Measurements from ENCODE around the gene ENKUR.
A peak's percentile ranks its signal among the peaks of the same experiment; 100 is the strongest.

ENKUR gene, protein sequence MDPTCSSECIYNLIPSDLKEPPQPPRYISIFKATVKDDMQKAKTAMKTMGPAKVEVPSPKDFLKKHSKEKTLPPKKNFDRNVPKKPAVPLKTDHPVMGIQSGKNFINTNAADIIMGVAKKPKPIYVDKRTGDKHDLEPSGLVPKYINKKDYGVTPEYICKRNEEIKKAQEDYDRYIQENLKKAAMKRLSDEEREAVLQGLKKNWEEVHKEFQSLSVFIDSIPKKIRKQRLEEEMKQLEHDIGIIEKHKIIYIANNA

DNA sequence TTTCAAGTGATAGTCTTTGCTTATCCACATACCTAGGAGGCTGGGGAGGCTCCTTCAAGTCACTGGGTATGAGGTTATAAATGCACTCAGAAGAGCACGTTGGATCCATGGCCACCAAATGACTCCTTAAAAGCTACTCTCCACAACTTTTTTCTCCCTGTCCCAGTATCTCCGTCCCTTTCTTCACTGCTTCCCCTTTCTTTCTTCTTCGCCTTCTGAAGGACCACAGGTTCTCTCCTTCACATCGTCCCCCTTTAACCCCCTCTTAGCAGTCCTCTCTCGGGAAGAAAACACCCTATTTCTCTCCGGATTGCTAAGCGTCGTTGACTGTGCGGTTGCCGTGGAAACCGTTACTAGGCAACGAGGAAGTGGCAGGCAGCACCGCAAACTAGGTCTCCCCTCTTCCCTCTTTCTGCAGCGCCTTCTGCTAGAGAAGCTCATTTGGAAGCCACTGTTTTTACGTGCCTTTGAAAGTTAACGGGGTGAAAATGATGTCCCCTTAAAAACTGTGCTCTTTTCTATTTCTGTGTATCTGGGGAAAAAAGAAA lies at the start of gene ENKUR:
TSS of gene ENKUR (minus strand) at position 331 of the 548 bp plus-strand sequence. CDS start at position 109, 222 bp downstream.
- TF ChIP-seq, protein P1, sequence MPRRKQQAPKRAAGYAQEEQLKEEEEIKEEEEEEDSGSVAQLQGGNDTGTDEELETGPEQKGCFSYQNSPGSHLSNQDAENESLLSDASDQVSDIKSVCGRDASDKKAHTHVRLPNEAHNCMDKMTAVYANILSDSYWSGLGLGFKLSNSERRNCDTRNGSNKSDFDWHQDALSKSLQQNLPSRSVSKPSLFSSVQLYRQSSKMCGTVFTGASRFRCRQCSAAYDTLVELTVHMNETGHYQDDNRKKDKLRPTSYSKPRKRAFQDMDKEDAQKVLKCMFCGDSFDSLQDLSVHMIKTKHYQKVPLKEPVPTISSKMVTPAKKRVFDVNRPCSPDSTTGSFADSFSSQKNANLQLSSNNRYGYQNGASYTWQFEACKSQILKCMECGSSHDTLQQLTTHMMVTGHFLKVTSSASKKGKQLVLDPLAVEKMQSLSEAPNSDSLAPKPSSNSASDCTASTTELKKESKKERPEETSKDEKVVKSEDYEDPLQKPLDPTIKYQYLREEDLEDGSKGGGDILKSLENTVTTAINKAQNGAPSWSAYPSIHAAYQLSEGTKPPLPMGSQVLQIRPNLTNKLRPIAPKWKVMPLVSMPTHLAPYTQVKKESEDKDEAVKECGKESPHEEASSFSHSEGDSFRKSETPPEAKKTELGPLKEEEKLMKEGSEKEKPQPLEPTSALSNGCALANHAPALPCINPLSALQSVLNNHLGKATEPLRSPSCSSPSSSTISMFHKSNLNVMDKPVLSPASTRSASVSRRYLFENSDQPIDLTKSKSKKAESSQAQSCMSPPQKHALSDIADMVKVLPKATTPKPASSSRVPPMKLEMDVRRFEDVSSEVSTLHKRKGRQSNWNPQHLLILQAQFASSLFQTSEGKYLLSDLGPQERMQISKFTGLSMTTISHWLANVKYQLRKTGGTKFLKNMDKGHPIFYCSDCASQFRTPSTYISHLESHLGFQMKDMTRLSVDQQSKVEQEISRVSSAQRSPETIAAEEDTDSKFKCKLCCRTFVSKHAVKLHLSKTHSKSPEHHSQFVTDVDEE (CRISPR knock-in tag; IDR thresholded peaks at IDR 0.05), result no peak
- TF ChIP-seq GLIS3 (CRISPR knock-in tag; IDR thresholded peaks at IDR 0.05) (no peak), TCF4 (CRISPR knock-in tag; IDR thresholded peaks at IDR 0.05; ENCODE audit: borderline replicate concordance) (no peak), SNAI2 (CRISPR knock-in tag; IDR thresholded peaks at IDR 0.05) (no peak), ZFP30 (CRISPR knock-in tag; IDR thresholded peaks at IDR 0.05) (no peak), TOX (CRISPR knock-in tag; IDR thresholded peaks at IDR 0.05; ENCODE audit: borderline replicate concordance) (no peak), CSDC2 (CRISPR knock-in tag; IDR thresholded peaks at IDR 0.05) (no peak), ESRRG (CRISPR knock-in tag; IDR thresholded peaks at IDR 0.05) (no peak), ZNF565 (CRISPR knock-in tag; conservative IDR thresholded peaks at IDR 0.05; ENCODE audit: low read depth) (no peak), ISL1 (CRISPR knock-in tag; IDR thresholded peaks at IDR 0.05) (no peak), ARNTL (CRISPR knock-in tag; IDR thresholded peaks at IDR 0.05; ENCODE audit: borderline replicate concordance, low read depth) (no peak)
- TF ChIP-seq, protein P2, sequence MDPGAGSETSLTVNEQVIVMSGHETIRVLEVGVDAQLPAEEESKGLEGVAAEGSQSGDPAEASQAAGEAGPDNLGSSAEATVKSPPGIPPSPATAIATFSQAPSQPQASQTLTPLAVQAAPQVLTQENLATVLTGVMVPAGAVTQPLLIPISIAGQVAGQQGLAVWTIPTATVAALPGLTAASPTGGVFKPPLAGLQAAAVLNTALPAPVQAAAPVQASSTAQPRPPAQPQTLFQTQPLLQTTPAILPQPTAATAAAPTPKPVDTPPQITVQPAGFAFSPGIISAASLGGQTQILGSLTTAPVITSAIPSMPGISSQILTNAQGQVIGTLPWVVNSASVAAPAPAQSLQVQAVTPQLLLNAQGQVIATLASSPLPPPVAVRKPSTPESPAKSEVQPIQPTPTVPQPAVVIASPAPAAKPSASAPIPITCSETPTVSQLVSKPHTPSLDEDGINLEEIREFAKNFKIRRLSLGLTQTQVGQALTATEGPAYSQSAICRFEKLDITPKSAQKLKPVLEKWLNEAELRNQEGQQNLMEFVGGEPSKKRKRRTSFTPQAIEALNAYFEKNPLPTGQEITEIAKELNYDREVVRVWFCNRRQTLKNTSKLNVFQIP (CRISPR knock-in tag; IDR thresholded peaks at IDR 0.05; ENCODE audit: borderline replicate concordance, low read depth), result no peak
- peak; percentile 68 for ATAC-seq

DNA sequence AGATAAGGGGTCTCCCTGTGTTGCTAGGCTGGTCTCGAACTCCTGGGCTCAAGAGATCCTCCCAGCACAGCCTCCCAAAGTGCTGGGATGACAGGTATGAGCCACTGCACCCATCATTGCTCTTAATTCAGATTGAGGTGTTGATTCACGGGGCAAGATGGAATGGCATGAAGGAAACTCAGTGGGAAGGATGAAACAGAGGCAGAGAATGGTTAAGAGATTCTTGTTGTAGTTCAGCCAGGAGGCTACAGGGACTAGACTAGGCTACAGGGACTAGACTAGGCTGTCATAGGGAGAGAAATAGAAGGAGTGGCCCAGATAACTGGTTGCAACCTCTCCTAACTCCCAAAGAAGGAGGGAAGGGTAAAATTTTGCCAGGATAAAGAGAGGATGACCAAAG lies 48.4 kb upstream of the ENKUR start:
- TF ChIP-seq GLIS3 (CRISPR knock-in tag; IDR thresholded peaks at IDR 0.05) (no peak), CSDC2 (CRISPR knock-in tag; IDR thresholded peaks at IDR 0.05) (no peak), TCF4 (CRISPR knock-in tag; IDR thresholded peaks at IDR 0.05; ENCODE audit: borderline replicate concordance) (no peak), ZNF8 (CRISPR knock-in tag; IDR thresholded peaks at IDR 0.05) (no peak)
- TF ChIP-seq, protein P2 (CRISPR knock-in tag; IDR thresholded peaks at IDR 0.05; ENCODE audit: borderline replicate concordance, low read depth), result no peak
- TF ChIP-seq, protein P3, sequence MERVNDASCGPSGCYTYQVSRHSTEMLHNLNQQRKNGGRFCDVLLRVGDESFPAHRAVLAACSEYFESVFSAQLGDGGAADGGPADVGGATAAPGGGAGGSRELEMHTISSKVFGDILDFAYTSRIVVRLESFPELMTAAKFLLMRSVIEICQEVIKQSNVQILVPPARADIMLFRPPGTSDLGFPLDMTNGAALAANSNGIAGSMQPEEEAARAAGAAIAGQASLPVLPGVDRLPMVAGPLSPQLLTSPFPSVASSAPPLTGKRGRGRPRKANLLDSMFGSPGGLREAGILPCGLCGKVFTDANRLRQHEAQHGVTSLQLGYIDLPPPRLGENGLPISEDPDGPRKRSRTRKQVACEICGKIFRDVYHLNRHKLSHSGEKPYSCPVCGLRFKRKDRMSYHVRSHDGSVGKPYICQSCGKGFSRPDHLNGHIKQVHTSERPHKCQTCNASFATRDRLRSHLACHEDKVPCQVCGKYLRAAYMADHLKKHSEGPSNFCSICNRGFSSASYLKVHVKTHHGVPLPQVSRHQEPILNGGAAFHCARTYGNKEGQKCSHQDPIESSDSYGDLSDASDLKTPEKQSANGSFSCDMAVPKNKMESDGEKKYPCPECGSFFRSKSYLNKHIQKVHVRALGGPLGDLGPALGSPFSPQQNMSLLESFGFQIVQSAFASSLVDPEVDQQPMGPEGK (CRISPR knock-in tag; IDR thresholded peaks at IDR 0.05; ENCODE audit: borderline replicate concordance), result no peak

DNA sequence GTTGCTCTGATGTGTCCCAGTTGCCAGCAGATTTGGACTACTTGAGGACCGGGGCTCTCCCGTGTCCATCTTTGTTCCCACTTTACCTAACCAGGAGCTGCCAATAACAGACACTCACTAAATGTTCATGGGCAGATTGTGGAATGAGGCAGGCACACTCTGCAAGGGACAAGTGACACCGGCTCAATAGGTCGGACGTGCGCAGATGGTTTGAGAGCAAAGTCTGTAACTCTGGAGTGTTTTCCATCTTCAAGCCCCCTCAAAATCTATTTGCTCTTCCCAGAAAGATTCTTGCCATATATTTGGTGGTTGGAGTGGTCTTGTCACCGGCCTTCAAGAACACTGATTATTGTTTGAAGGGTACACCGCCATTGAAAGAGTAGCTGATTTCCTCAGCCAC lies 47.7 kb upstream of the ENKUR start:
- no peak for ATAC-seq
- TF ChIP-seq, protein P1 (CRISPR knock-in tag; IDR thresholded peaks at IDR 0.05), result no peak
- no peak for TF ChIP-seq RARB (CRISPR knock-in tag; IDR thresholded peaks at IDR 0.05)
- TF ChIP-seq CSDC2 (CRISPR knock-in tag; IDR thresholded peaks at IDR 0.05), result no peak
- TF ChIP-seq ZFP3 (CRISPR knock-in tag; IDR thresholded peaks at IDR 0.05), result no peak
- TF ChIP-seq BACH2 (CRISPR knock-in tag; IDR thresholded peaks at IDR 0.05; ENCODE audit: borderline replicate concordance), result no peak
- TF ChIP-seq, protein P3 (CRISPR knock-in tag; IDR thresholded peaks at IDR 0.05; ENCODE audit: borderline replicate concordance), result no peak
- TF ChIP-seq OSR1 (CRISPR knock-in tag; IDR thresholded peaks at IDR 0.05), result no peak
- no peak for TF ChIP-seq ZNF565 (CRISPR knock-in tag; conservative IDR thresholded peaks at IDR 0.05; ENCODE audit: low read depth)
- TF ChIP-seq ESRRG (CRISPR knock-in tag; IDR thresholded peaks at IDR 0.05), result no peak
- TF ChIP-seq, protein P2 (CRISPR knock-in tag; IDR thresholded peaks at IDR 0.05; ENCODE audit: borderline replicate concordance, low read depth), result no peak
- TF ChIP-seq ARNTL (CRISPR knock-in tag; IDR thresholded peaks at IDR 0.05; ENCODE audit: borderline replicate concordance, low read depth), result no peak
- TF ChIP-seq PPARA (CRISPR knock-in tag; IDR thresholded peaks at IDR 0.05; ENCODE audit: borderline replicate concordance), result no peak
- no peak for TF ChIP-seq GLIS3 (CRISPR knock-in tag; IDR thresholded peaks at IDR 0.05)
- no peak for TF ChIP-seq ZFP30 (CRISPR knock-in tag; IDR thresholded peaks at IDR 0.05)
- TF ChIP-seq ZNF70 (CRISPR knock-in tag; IDR thresholded peaks at IDR 0.05), result no peak
- no peak for TF ChIP-seq ZC3H10 (CRISPR knock-in tag; IDR thresholded peaks at IDR 0.05)

More for the DNA sequence above, 48.4 kb upstream of the ENKUR start:
- ATAC-seq, result no peak

Data from SK-N-SH treated with all-trans-retinoic acid at 6 μM for 48 hours (cell line).